Measurements from ENCODE around the gene CD68.
A peak's percentile ranks its signal among the peaks of the same experiment; 100 is the strongest.

CD68 gene

GRCh38 chr17:7570351-7570750 is 9.1 kb upstream of the CD68 start:
- no peak for DNase-seq
- H3K27me3 ChIP-seq (replicated peaks; ENCODE audit: insufficient read depth, low read length) = no peaks in the 10 kb centered on the region
- H3K27ac ChIP-seq (ENCODE audit: low read length) = no peak overlapping the region
- no peak overlapping the region for H2AFZ ChIP-seq (ENCODE audit: low read length)
- H3K4me2 ChIP-seq (ENCODE audit: low read depth, low read length) = no peak overlapping the region
- no peaks in the 10 kb centered on the region for H3K9me2 ChIP-seq (replicated peaks; ENCODE audit: insufficient read depth, low read length)
- peaks cover 14% of the 10 kb centered on the region for H3K36me3 ChIP-seq (replicated peaks; ENCODE audit: insufficient read depth, low read length)
- peaks cover 57% of the 10 kb centered on the region for H3K79me2 ChIP-seq (ENCODE audit: low read length)
- H3K9ac ChIP-seq (ENCODE audit: low read length) = no peak overlapping the region
- peaks cover 17% of the 10 kb centered on the region for H3K4me1 ChIP-seq (ENCODE audit: low read length)
- TF ChIP-seq CTCF (IDR thresholded peaks at IDR 0.05; ENCODE audit: low read length) (no peak), EZH2phosphoT487 (IDR thresholded peaks at IDR 0.05; ENCODE audit: low read length) (no peak), EZH2 (optimal IDR thresholded peaks at IDR 0.05; ENCODE audit: low read depth, low read length) (no peak)
- peaks cover 17% of the 10 kb centered on the region for H4K20me1 ChIP-seq (ENCODE audit: insufficient read depth, low read length)
- H3F3A ChIP-seq (ENCODE audit: insufficient read depth, low read length) = peaks cover 30% of the 10 kb centered on the region
- H3K4me3 ChIP-seq (ENCODE audit: low read length) = no peak overlapping the region
- no peaks in the 10 kb centered on the region for H3K9me3 ChIP-seq (replicated peaks; ENCODE audit: insufficient read depth, low read length)

- Histone ChIP-seq H3K79me2 (ENCODE audit: low read length) (peaks cover 68% of the 10 kb centered on the region), H3F3A (ENCODE audit: insufficient read depth, low read length) (peaks cover 49% of the 10 kb centered on the region), H4K20me1 (ENCODE audit: insufficient read depth, low read length) (peaks cover 36% of the 10 kb centered on the region)
These were observed 7.2 kb upstream of the CD68 start for GRCh38 chr17:7572338-7572587.

GRCh38 chr17:7572588-7573323 is 6.7 kb upstream of the CD68 start:
- Histone ChIP-seq H3K4me1 (ENCODE audit: low read length) (peaks cover 41% of the 10 kb centered on the region), H3K79me2 (ENCODE audit: low read length) (peaks cover 70% of the 10 kb centered on the region)

More at GRCh38 chr17:7572338-7572587, 7.2 kb upstream of the CD68 start:
- TF ChIP-seq CTCF (IDR thresholded peaks at IDR 0.05; ENCODE audit: low read length) (no peak), EZH2 (optimal IDR thresholded peaks at IDR 0.05; ENCODE audit: low read depth, low read length) (no peak), EZH2phosphoT487 (IDR thresholded peaks at IDR 0.05; ENCODE audit: low read length) (no peak)
- H3K9me2 ChIP-seq (replicated peaks; ENCODE audit: insufficient read depth, low read length) = no peaks in the 10 kb centered on the region
- H3K27me3 ChIP-seq (replicated peaks; ENCODE audit: insufficient read depth, low read length) = no peaks in the 10 kb centered on the region
- H3K4me3 ChIP-seq (ENCODE audit: low read length) = peak overlapping the region; percentile 65
- H2AFZ ChIP-seq (ENCODE audit: low read length) = peak overlapping the region; percentile 10; the same call in 1 of the 2 replicates
- H3K4me1 ChIP-seq (ENCODE audit: low read length) = peaks cover 36% of the 10 kb centered on the region
- peaks cover 30% of the 10 kb centered on the region for H3K36me3 ChIP-seq (replicated peaks; ENCODE audit: insufficient read depth, low read length)
- no peak for DNase-seq
- H3K9me3 ChIP-seq (replicated peaks; ENCODE audit: insufficient read depth, low read length) = no peaks in the 10 kb centered on the region
- peak overlapping the region; percentile 65 for H3K4me2 ChIP-seq (ENCODE audit: low read depth, low read length)
- H3K9ac ChIP-seq (ENCODE audit: low read length) = peak overlapping the region; percentile 74
- peak overlapping the region; percentile 43; the same call in 1 of the 2 replicates for H3K27ac ChIP-seq (ENCODE audit: low read length)

More at GRCh38 chr17:7572588-7573323, 6.7 kb upstream of the CD68 start:
- Histone ChIP-seq H3K4me2 (ENCODE audit: low read depth, low read length) (peak overlapping the region; percentile 94), H4K20me1 (ENCODE audit: insufficient read depth, low read length) (peaks cover 40% of the 10 kb centered on the region), H2AFZ (ENCODE audit: low read length) (no peak overlapping the region), H3K27me3 (replicated peaks; ENCODE audit: insufficient read depth, low read length) (no peaks in the 10 kb centered on the region), H3K4me3 (ENCODE audit: low read length) (peak overlapping the region; percentile 99), H3K9ac (ENCODE audit: low read length) (peak overlapping the region; percentile 100), H3K9me3 (replicated peaks; ENCODE audit: insufficient read depth, low read length) (no peaks in the 10 kb centered on the region), H3K36me3 (replicated peaks; ENCODE audit: insufficient read depth, low read length) (peaks cover 31% of the 10 kb centered on the region), H3K9me2 (replicated peaks; ENCODE audit: insufficient read depth, low read length) (no peaks in the 10 kb centered on the region), H3F3A (ENCODE audit: insufficient read depth, low read length) (peaks cover 54% of the 10 kb centered on the region), H3K27ac (ENCODE audit: low read length) (peak overlapping the region; percentile 93)
- DNase-seq = peak; percentile 100
- no peak for TF ChIP-seq EZH2phosphoT487 (IDR thresholded peaks at IDR 0.05; ENCODE audit: low read length)
- no peak for TF ChIP-seq CTCF (IDR thresholded peaks at IDR 0.05; ENCODE audit: low read length)
- no peak for TF ChIP-seq EZH2 (optimal IDR thresholded peaks at IDR 0.05; ENCODE audit: low read depth, low read length)
